Measurements from ENCODE around the gene VSIR. TPM values are rescaled to one million over a fixed set of nuclear protein-coding genes. Genes with fewer than 3 reads are reported as not detected.

Gene VSIR
- total and polyA plus RNA-seq, 4 donors: 32.3 to 244 (median 84.5) TPM

GRCh38 chr10:71789871-71790270, 16.6 kb upstream of the VSIR start:
- ATAC-seq (ENCODE audit: insufficient read depth, low FRiP score): no peak
- Histone ChIP-seq H3K9ac (ENCODE audit: insufficient read depth in 1 of 2, low read length in 2 of 2) (no peak overlapping the region), H3K4me1 (ENCODE audit: control insufficient read depth in 5 of 5, insufficient read depth in 5 of 5, low read length in 5 of 5) (no peaks in the 10 kb centered on the region), H3K36me3 (ENCODE audit: control insufficient read depth in 4 of 4, insufficient read depth in 4 of 4, low read length in 4 of 4) (no peaks in the 10 kb centered on the region), H3K27ac (ENCODE audit: low read depth in 1 of 2, low read length in 1 of 2) (no peak overlapping the region), H3K9me3 (ENCODE audit: control insufficient read depth in 4 of 4, insufficient read depth in 3 of 4, low read length in 3 of 4) (no peaks in the 10 kb centered on the region), H3K4me3 (no peak overlapping the region), H3K27me3 (ENCODE audit: control insufficient read depth in 3 of 3, insufficient read depth in 3 of 3, low read length in 2 of 3) (no peaks in the 10 kb centered on the region)
- WGBS, 2 donors: 84% methylated on average over 9 to 10 of the region's 10 CpGs
- no peak for DNase-seq
- TF ChIP-seq CTCF (IDR thresholded peaks at IDR 0.05; ENCODE audit: control extremely low read depth, extremely low read depth): no peak

- H3K9me3 ChIP-seq (ENCODE audit: control insufficient read depth in 4 of 4, insufficient read depth in 3 of 4, low read length in 3 of 4): no peaks in the 10 kb centered on the region
- H3K36me3 ChIP-seq (ENCODE audit: control insufficient read depth in 4 of 4, insufficient read depth in 4 of 4, low read length in 4 of 4): no peaks in the 10 kb centered on the region
- ATAC-seq (ENCODE audit: insufficient read depth, low FRiP score) (no peak), DNase-seq (no peak)
- TF ChIP-seq CTCF (IDR thresholded peaks at IDR 0.05; ENCODE audit: control extremely low read depth, extremely low read depth): no peak
- H3K27me3 ChIP-seq (ENCODE audit: control insufficient read depth in 3 of 3, insufficient read depth in 3 of 3, low read length in 2 of 3): no peaks in the 10 kb centered on the region
- no peaks in the 10 kb centered on the region for H3K4me1 ChIP-seq (ENCODE audit: control insufficient read depth in 5 of 5, insufficient read depth in 5 of 5, low read length in 5 of 5)
- 88 to 96% methylated on average over 8 of the region's 8 CpGs for WGBS, 2 donors
- H3K4me3 ChIP-seq: no peak overlapping the region
- H3K9ac ChIP-seq (ENCODE audit: insufficient read depth in 1 of 2, low read length in 2 of 2): no peak overlapping the region
- H3K27ac ChIP-seq (ENCODE audit: low read depth in 1 of 2, low read length in 1 of 2): no peak overlapping the region
These were observed 15.6 kb upstream of the VSIR start for GRCh38 chr10:71788954-71789353.

- no peak overlapping the region for H3K9ac ChIP-seq (ENCODE audit: insufficient read depth in 1 of 2, low read length in 2 of 2)
- TF ChIP-seq CTCF (IDR thresholded peaks at IDR 0.05; ENCODE audit: control extremely low read depth, extremely low read depth): no peak
- peaks cover 0 to 7% (median 0%) of the 10 kb centered on the region in 5 donors for H3K4me1 ChIP-seq (ENCODE audit: control insufficient read depth in 5 of 5, insufficient read depth in 5 of 5, low read length in 5 of 5)
- no peaks in the 10 kb centered on the region for H3K9me3 ChIP-seq (ENCODE audit: control insufficient read depth in 4 of 4, insufficient read depth in 3 of 4, low read length in 3 of 4)
- WGBS, 2 donors: 93 to 96% methylated on average over 18 of the region's 18 CpGs
- no peak overlapping the region for H3K4me3 ChIP-seq
- no peak for ATAC-seq (ENCODE audit: insufficient read depth, low FRiP score)
- H3K36me3 ChIP-seq (ENCODE audit: control insufficient read depth in 4 of 4, insufficient read depth in 4 of 4, low read length in 4 of 4): no peaks in the 10 kb centered on the region
- no peak overlapping the region for H3K27ac ChIP-seq (ENCODE audit: low read depth in 1 of 2, low read length in 1 of 2)
- no peaks in the 10 kb centered on the region for H3K27me3 ChIP-seq (ENCODE audit: control insufficient read depth in 3 of 3, insufficient read depth in 3 of 3, low read length in 2 of 3)
- no peak for DNase-seq
These were observed 11.5 kb upstream of the VSIR start for GRCh38 chr10:71784679-71785272.
